ENCODE results near the gene MS4A1. TPM values are rescaled to one million over a fixed set of nuclear protein-coding genes. Genes with fewer than 3 reads are reported as not detected.

Gene MS4A1
- total and polyA plus RNA-seq, 2 of the 4 experiments (the other 2 are of a cell fraction): not detected

DNA sequence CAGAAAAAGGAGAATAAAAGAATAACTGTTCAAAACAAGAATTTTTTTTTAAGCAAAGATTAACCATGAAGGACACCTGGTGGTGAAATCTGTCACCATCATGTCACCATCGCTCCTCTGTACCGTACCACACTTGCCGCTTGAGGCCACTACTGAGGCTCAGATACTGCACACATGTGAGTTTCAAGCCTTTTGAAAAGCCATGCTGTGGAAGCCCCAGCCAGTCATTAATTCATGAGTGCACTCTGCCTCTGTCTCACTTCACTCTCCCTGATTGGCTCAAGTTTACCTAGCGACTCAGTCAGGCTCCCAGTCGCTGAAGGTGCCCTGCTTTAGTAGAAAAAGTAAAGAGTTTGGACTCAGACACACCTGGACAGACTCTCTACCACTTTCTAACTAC is 30.3 kb downstream of the MS4A1 start:
- Histone ChIP-seq H3K9ac (ENCODE audit: low read depth, low read length) (no peak overlapping the region), H2BK20ac (ENCODE audit: low read depth, low read length) (no peak overlapping the region), H3K36me3 (ENCODE audit: control insufficient read depth, insufficient read depth, low read length) (no peaks in the 10 kb centered on the region), H3K4me3 (ENCODE audit: insufficient read depth, low read depth, low read length) (no peak overlapping the region), H2BK5ac (ENCODE audit: low read depth, low read length, poor library complexity, severe bottlenecking) (no peak overlapping the region), H4K91ac (ENCODE audit: insufficient read depth, low read depth, low read length) (no peak overlapping the region), H4K8ac (ENCODE audit: low read depth in 2 of 2, low read length in 2 of 2) (no peak overlapping the region), H2AK9ac (replicated peaks; ENCODE audit: low read depth, low read length, poor library complexity) (no peak overlapping the region), H3K9me3 (ENCODE audit: control insufficient read depth, insufficient read depth, low read length) (peaks cover 1% of the 10 kb centered on the region; the same call in 1 of the 2 replicates), H4K20me1 (ENCODE audit: insufficient read depth, low read length) (no peaks in the 10 kb centered on the region), H2AFZ (replicated peaks; ENCODE audit: low read length, poor library complexity) (no peak overlapping the region), H3K18ac (ENCODE audit: low read depth, low read length) (no peak overlapping the region), H2AK5ac (ENCODE audit: low read depth, low read length) (no peak overlapping the region), H3K4me1 (ENCODE audit: control insufficient read depth, insufficient read depth, low read length) (no peaks in the 10 kb centered on the region), H3K79me1 (ENCODE audit: low read depth in 1 of 2, low read length in 2 of 2) (no peaks in the 10 kb centered on the region), H3K27me3 (ENCODE audit: control insufficient read depth, insufficient read depth, low read length) (no peaks in the 10 kb centered on the region), H3K27ac (ENCODE audit: insufficient read depth, low read length) (no peak overlapping the region), H3K56ac (ENCODE audit: extremely low read depth, insufficient read depth, low read length) (no peak overlapping the region), H3K4me2 (ENCODE audit: low read depth, low read length) (no peak overlapping the region), H3K9me1 (ENCODE audit: insufficient read depth, low read length) (no peaks in the 10 kb centered on the region), H2BK120ac (ENCODE audit: low read depth, low read length) (no peak overlapping the region), H4K5ac (ENCODE audit: low read depth, low read length) (no peak overlapping the region), H3K14ac (replicated peaks; ENCODE audit: low read depth, low read length) (no peak overlapping the region), H2BK15ac (ENCODE audit: low read depth, low read length) (no peak overlapping the region), H3K4ac (ENCODE audit: low read depth, low read length) (no peak overlapping the region), H3K23ac (ENCODE audit: low read depth, low read length) (no peak overlapping the region)
- ChIA-PET POLR2A (ENCODE audit: unreplicated experiment) (no interaction called here), CTCF (no interaction called here)
- ATAC-seq (ENCODE audit: low read depth) (no peak), DNase-seq (no peak)
- intact Hi-C loops (cut with micrococcal nuclease) (no loop called here), dilution Hi-C loops (cut with HindIII; ENCODE audit: low sequenced_read_pairs, unreplicated experiment) (no loop called here), in situ Hi-C loops (cut with MboI; ENCODE audit: low sequenced_read_pairs) (no loop called here)
- TF ChIP-seq CEBPB (IDR thresholded peaks at IDR 0.05; ENCODE audit: low read depth, low read length) (no peak), MAFK (IDR thresholded peaks at IDR 0.05; ENCODE audit: low read depth, low read length) (no peak), POLR2A (IDR thresholded peaks at IDR 0.05; ENCODE audit: low read depth, low read length) (no peak), RFX5 (IDR thresholded peaks at IDR 0.05; ENCODE audit: low read depth, low read length) (no peak), MXI1 (IDR thresholded peaks at IDR 0.05; ENCODE audit: borderline replicate concordance, low read depth, low read length) (no peak), NFE2L2 (IDR thresholded peaks at IDR 0.05; ENCODE audit: low read depth, low read length) (no peak), RAD21 (IDR thresholded peaks at IDR 0.05; ENCODE audit: low read length) (no peak), FOS (IDR thresholded peaks at IDR 0.05; ENCODE audit: low read depth, low read length) (no peak), SMC3 (IDR thresholded peaks at IDR 0.05; ENCODE audit: low read depth, low read length) (no peak), MAZ (IDR thresholded peaks at IDR 0.05; ENCODE audit: borderline replicate concordance, low read depth, low read length) (no peak), RCOR1 (IDR thresholded peaks at IDR 0.05; ENCODE audit: insufficient replicate concordance, low read length) (no peak)
- TF ChIP-seq, protein P1, sequence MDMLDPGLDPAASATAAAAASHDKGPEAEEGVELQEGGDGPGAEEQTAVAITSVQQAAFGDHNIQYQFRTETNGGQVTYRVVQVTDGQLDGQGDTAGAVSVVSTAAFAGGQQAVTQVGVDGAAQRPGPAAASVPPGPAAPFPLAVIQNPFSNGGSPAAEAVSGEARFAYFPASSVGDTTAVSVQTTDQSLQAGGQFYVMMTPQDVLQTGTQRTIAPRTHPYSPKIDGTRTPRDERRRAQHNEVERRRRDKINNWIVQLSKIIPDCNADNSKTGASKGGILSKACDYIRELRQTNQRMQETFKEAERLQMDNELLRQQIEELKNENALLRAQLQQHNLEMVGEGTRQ (IDR thresholded peaks at IDR 0.05; ENCODE audit: low read depth, low read length): no peak
- WGBS, 2 experiments (ENCODE audit: extremely low coverage in 2 of 2, insufficient read length in 1 of 2): no CpG with 5 or more reads among the region's 5 CpGs
- BruUV-seq (replicated peaks): no TSS peak
